HG03457 (cell line): Measurements from ENCODE around the gene CYP4Z1.
"Not testable (repeated sequence)": the region's sequence is repeated elsewhere in the genome, so short reads cannot be mapped to it uniquely, and the experiment has no call there.

Experiments
- ATAC-seq: cut with Tn5 transposase; IDR thresholded peaks from one replicate; pipeline ENCODE4 v1.9.1; 2021; ENCODE audit warnings: moderate number of reproducible peaks; ENCODE audit not compliant: unreplicated experiment

The CYP4Z1 gene, protein sequence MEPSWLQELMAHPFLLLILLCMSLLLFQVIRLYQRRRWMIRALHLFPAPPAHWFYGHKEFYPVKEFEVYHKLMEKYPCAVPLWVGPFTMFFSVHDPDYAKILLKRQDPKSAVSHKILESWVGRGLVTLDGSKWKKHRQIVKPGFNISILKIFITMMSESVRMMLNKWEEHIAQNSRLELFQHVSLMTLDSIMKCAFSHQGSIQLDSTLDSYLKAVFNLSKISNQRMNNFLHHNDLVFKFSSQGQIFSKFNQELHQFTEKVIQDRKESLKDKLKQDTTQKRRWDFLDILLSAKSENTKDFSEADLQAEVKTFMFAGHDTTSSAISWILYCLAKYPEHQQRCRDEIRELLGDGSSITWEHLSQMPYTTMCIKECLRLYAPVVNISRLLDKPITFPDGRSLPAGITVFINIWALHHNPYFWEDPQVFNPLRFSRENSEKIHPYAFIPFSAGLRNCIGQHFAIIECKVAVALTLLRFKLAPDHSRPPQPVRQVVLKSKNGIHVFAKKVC

DNA sequence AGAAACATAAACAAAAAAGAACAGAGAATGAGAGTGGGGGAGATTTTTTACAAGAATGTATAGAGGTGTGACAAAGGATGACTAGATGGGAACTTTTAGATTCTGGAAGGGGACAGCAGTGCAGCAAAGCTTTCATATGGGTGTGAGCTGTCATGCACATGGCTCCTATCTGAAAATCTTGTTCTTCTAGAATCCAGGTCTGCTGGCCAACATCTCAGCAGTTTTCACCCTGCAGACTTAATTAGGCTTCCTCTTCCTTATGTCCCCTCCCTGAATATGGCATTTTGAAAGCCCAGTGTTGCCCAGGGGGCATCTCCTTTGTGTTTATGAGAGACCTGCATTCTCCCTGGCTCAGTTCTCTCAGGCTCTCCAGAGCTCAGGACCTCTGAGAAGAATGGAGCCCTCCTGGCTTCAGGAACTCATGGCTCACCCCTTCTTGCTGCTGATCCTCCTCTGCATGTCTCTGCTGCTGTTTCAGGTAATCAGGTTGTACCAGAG is at the start of gene CYP4Z1:
Gene CYP4Z1, plus strand, starts transcription at position 135 of the 498 bp plus-strand sequence. Its CDS starts 260 bp downstream, at position 395.
- ATAC-seq: no peak

DNA sequence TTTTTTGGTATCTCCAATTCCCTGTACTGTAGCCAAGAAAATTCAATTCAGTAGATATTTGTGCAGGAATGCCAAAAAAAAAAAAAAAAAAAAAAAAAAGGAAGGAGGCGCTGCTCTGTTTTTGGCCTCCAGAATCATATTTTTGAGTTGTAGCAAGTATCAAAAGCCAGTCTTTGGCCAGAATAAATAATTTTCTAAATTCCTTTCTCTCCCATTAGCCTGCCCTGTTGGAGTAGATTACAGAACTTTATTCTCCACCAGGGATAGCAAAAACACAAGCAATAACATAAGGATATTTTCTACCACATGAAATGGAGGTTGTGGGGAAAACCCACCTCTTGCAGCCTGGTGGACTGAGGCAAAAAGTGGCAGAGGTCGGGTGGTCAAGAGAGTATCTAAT is 46.0 kb upstream of the CYP4Z1 start:
- no peak for ATAC-seq

DNA sequence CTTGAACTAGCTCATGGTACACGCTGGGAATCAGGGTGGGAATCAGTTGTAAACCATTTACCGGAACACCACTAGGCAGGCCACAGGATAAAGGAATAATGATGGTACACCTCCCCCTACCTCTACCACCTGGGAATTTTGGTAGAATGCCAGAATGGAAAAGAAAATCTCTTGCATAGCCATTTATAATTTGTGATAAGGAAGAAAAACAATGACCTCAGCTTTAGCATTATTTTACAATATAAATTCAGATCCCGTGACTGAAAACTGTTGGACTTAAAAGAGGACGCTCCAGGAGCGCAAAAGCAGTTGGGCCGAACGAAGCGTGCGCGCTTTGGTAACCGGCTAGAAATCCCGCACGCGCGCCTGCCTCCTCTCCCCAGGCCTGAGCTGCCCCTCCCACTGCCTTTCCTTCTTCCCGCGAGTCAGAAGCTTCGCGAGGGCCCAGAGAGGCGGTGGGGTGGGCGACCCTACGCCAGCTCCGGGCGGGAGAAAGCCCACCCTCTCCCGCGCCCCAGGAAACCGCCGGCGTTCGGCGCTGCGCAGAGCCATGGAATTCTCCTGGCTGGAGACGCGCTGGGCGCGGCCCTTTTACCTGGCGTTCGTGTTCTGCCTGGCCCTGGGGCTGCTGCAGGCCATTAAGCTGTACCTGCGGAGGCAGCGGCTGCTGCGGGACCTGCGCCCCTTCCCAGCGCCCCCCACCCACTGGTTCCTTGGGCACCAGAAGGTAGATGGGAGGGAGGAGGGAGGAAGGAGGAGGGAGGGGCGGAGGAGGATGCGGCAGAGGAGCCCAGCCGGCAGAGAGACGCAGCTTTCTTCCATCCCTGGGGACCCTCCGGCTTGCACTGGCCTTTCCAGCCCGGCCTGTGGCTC is 43.5 kb upstream of the CYP4Z1 start, which contains the start of gene CYP4X1:
Gene CYP4X1, plus strand, starts transcription at position 402 of the 873 bp plus-strand sequence. Its CDS starts 149 bp downstream, at position 551.
- ATAC-seq: no peak

DNA sequence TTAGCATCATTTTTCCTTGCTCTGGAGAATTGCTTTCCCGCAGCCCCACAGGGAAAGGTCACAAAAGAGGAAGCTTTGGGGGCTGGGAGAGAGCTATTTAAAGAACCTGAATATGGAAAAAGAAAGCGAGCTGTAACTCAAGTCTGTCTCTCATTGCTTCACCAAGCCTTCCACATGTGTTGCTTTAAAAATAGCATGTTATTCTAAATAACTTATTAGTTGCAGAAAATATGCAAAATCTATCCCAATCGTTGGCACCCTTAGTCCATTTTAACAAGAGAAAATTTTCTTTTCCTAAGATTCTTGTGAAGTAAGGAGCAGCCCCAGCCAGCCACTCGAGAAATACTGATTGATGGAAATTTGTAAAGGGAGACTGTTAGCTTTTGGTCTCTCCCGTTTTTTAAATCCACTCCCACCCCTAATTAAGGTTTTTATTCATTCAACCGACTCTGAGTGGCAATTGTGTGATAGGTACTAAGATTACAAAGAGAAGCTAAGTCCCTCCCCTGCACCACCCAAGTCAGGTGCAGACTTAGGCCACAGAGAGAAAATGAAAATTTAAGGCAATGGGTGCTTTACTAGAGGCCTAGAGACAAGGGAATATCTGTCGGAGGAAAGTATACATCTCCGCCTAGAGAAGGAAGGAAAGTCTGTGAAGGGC is 42.8 kb upstream of the CYP4Z1 start:
- ATAC-seq: no peak

DNA sequence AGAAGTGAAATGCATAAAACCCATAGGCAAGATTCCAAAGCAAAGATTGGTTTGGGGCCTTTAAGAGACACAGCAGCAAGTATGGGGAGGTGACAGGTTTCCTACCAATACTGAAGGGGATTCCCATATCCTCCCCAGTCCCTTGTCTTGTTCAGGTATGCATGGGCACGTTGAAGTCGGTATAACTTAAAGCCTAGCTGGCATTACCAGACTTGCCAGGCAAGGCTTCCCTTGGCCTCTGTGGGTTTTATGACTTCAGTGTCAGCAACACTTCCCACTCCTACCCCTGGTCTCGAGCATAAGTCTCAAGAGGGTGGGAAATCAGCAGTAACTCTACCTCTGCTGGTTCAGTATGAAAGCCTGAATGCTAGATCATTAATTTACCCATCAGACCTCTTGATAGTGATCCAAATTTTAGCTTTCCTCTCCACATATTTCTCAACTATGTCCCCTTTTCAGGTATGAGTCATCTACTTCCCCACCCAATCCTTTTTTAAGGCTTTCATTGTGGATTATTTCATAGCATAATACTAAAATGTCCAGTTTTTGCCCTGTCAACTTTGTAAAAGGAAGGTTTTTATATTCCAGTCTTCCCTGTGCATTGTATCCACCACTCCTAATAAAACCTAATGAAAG is 36.7 kb upstream of the CYP4Z1 start:
- no peak for ATAC-seq

DNA sequence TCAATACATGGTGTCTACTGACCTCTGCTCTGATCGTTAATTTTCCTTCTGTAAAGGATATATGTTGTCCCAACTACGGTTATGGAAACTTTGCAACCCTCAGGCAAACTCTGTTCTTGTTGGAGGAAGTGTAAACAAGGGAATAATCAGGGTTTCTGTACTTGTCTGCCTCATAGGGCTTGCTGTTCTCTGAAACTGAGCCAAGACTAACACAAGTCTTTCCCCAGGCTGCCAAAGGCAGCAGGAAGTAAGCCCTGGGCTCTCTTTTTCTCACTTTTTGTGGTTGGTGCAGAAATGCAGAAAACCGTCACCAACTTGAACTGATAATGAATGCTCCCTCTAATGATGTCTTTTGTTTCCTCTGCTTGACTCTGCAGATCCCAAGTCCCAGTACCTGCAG is 36.0 kb upstream of the CYP4Z1 start:
- no peak for ATAC-seq

DNA sequence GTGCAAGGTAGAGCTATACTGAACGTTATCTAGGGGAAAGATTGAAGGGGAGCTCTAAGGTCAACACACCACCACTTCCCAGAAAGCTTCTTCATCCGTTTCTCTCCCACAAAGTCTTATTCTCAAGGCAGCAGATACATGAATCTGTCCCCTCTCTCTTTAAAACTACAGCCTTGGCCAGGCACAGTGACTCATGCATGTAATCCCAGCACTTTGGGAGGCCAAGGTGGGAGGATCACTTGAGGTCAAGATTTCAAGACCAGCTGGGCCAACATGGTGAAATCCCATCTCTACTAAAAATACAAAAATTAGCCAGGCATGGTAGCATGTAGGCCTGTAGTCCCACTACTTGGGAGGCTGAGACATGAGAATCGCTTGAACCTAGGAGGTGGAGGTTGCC is 35.4 kb upstream of the CYP4Z1 start:
- no peak for ATAC-seq

DNA sequence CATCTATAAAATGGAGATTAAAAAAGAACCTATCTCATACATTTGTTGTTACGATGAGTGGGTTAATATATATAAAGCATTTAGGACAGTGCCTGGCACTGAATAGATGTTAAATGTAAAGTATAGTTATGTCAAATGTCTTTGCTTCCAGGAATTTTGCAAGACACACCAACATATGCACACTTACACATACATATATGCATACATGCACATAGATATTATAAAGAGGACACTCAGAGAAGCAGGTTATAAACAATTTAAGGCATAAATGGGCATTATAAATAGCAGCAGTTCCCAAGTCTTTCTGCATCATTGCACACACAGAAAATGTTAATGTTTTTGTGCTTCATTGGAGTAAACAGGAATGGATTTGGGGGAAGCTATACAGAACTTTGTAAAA is 30.3 kb upstream of the CYP4Z1 start:
- no peak for ATAC-seq

DNA sequence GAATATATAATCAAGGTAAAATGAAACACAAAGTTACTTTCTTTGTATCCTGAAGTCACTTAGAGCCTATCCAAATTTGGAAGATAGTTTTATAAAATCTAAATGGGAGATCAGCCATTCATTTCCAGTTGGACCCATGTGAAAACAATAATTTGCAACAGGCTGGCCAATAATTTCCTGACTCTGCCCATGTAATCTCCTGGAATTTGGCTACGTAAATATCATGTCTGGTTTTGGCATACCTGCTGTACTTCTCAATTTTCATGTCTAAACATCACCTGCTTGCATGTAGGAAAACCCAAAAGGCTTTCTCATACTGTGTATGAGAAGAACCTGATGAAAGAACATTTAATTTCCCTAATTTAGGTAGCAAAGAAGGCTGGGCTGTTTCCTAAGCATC is 7.7 kb upstream of the CYP4Z1 start:
- ATAC-seq: no peak

DNA sequence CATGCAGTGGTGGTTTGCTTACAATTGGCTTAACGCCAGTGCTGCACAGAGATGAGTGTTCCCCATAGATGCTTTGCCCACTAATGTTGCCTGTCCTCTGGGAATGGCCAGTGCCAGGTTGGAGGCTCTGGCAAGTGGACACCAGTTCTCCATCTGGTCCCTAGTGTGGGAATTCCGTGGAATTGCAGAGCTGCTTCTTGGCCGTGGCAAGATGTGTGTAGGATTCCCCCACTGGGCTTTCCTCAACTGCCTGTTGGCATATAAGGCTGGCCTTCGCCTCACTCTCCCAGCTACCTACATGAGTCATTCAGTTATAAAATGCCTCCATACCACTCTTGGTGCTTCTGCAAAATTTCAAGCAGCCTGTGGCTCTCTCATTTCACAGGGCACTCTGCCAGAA is 2.0 kb downstream of the CYP4Z1 start:
- not testable (repeated sequence) for ATAC-seq

DNA sequence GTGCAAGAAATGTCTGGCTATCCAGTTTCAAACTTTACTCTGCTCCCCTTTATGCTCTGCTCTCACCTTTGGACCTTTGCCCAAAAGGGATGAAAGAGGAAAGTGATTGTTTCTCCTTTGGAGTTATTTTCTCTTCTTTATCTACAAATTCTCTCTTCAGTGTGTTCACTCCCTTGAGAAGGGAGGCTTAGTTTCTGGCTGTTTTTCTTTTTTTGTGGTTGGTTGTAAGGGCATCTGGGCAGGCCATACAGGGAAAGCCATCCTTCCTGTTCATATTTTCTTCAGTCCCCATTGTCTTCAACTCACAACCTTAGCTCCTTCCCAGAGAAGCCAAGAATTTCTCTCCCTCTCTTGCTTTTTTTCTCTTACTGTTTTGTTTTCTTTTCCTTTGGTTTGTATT is 2.5 kb downstream of the CYP4Z1 start:
- not testable (repeated sequence) for ATAC-seq

DNA sequence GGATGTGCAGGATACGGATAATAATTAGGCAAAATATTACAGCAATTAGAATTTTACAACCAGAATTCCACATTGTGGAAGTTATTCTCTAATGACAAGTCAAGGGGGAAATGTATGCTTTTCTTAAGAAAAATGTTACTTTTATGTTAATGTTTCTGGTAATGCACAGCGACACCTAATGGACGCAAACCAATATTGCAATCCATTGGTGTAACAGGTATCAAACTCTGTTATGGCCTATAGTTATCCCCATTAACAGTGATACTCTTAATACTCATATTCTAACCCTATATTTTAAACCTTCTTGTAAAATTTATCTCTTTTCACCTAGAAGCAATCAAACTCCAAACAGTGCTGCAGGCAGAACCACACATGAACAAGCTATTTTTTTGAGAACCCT is 22.3 kb downstream of the CYP4Z1 start:
- ATAC-seq: not testable (repeated sequence)

DNA sequence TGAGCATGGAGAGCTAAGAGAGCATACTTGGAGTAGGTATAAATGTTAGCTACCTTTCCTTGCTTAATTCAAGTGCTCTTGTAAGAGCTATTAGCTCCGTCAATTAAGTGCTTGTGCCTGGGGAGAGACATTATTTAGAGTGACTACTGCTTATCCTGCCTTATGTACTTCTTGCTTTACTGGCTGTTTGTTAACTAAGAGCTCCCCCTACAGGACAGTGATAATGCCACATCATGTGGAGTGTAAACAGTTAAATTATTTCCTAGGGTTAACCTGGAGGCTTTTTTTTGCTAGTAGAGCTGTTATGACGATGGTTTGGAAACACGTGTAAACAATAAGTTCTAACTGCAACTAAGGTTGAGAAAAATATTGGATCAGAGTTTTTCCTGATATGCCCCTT is 24.4 kb downstream of the CYP4Z1 start:
- ATAC-seq: not testable (repeated sequence)

DNA sequence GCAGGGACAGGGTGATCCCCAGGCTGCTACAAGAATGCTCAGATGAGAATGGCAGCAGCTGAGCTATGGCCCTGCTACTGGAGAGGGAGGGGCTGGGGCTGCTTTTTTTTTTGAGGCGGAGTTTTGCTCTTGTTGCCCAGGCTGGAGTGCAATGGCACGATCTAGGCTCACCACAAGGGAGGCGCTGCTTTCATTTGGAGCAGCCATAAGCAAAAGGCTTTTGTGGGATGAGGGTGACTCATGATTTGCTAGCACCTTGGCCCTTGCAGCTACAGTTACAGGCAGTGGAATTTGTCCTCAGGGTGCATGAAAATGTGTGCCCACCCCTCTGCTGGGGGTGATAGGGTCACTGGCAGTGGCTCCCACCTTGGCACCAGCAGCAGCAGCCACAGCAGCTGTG is 37.8 kb downstream of the CYP4Z1 start:
- ATAC-seq: no peak

DNA sequence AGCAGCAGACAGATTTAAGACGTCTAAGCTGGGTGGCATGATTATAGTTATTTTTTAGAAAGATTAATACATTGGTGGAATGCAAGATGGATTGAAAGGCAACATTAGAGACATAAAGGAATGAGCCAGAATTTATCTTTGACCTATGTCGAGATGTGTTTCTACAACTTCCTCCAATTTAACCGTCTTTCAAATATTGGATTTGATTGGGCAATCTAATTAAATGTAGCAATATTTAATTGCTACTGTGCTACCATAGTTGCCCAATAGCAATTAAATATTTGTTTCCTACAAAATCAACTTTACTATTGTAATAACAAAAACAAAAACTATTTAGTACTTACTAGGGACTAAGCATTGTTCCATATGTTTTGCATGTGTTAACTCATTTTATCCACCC is 39.8 kb downstream of the CYP4Z1 start:
- ATAC-seq: no peak

DNA sequence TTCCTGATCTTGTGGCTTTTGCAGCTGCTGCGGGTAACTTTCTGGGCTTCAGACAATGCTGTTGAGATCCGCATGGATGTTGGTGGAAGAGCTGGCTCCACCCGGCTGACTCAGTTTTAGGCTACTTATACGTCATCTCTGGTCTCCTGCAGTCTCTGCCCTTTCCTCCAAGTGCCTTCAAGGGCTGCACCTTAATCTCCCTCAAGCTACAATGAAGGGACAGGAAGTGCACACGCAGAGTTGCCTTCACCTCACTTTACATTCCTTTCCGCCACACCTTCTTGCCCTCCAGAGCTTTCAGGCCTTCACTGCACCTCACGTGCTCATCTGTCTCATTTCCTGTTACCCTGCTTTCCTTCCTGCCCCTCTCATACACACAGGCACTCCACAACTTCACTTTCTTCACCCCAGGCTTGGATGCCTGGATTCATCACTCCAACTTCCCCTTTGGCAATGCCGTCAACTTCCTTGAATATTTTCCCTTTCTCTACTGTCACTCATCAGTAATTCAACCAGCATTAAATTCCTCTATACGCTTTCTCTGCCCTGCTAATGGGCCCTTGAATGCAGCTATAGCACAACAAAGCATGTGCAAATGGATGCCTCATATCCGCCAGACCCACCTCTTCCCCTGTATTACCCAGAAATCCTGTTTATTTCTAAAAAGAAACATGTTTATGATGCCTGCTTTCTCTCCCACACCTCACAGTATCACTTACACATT is 41.0 kb downstream of the CYP4Z1 start:
- not testable (repeated sequence) for ATAC-seq

DNA sequence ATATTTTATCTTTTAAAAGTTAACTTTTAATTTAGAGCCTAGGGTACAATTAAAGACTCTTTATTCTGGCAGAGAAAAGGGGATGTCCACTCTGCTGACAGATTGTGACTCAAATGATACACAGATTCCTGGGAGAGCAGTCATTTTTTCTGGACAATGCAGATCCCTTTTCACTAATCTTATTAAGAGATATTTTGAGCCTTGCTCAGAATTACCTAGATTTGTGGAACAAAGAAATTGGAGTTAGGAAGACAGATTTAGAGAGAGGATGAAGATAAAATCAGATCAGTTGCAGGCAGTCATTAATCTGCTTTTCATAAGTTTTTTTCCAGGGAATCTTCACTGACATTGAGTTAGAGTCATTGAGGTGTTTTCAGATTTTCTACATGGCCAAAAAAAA is 42.5 kb downstream of the CYP4Z1 start:
- not testable (repeated sequence) for ATAC-seq

DNA sequence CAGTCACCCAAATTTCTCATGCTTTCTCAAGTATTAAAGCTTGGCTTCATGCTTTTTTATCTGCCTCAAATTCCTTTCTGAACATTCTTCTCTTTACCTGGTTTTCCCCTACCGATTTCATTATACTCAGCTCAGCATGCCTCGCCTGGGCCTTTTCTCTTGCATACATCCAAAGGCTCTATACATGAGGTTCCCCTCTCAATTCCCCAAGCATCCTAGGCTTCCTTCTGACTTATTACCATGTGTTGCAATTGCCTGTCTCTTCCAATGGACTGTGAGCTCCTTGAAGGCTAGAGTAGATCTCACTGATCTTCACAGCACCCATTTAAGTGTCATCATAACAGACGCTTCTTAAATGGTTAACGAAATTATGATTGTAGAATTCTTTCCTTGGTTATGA is 46.1 kb downstream of the CYP4Z1 start:
- no peak for ATAC-seq

DNA sequence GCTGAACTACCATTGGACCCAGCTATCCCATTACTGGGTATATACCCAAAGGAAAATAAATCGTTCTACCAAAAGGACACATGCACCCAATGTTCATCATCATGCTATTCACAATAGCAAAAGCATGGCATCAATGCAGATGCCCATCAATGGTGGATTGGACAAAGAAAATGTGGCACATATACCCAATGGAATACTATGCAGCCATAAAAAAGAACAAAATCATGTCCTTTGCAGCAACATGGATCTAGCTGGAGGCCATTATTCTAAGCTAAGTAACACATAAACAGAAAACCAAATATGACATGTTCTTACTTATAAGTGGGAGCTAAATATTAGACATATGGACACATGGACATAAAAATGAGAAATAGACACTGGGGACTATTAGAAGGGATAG is 54.0 kb downstream of the CYP4Z1 start:
- not testable (repeated sequence) for ATAC-seq

DNA sequence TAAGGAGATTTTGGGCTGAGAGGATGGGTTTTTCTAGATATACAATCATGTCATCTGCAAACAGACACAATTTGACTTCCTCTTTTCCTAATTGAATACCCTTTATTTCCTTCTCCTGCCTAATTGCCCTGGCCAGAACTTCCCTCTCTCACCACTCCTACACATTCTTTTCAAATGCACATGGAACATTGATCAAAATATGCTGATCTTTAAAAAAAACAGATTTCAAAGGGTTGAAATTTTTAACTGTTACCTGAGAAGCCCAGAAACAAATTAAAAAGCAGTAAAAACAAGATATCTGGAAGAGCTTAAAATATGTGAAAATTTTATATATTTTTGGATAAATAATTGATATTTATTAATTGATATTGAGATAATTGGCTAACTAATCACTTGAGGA is 57.8 kb downstream of the CYP4Z1 start:
- ATAC-seq: not testable (repeated sequence)
